Hematopoietic multipotent progenitor cell treated with erythropoietin and hydrocortisone succinate and interleukin-3 and kit ligand, for 4 days (in vitro differentiated cells): Measurements from ENCODE around the gene SCG5.

Source experiments
- DNase-seq: peaks from one replicate; pipeline ENCODE4 v3.0.0-alpha.2; 2015

The SCG5 gene

DNA sequence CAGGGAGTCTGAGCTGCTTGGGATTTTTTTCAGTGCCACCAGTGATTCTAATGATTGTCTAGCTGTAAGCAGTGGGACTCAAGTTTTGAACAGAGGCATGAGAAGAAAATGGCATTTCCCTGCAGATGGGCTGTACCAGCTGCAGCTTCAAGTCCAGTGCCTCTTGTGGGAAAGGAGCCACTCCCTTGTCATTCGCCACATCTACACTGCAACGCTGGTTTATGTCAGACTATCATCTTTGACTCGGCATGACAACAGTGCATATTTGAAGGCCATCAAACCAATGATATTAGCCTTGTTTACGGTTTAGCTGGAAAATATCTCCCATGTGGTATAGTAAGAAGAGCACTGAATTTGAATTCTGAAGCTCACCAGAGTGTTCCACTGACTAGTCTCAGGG, 22.2 kb downstream of the SCG5 start:
- no peak for DNase-seq

DNA sequence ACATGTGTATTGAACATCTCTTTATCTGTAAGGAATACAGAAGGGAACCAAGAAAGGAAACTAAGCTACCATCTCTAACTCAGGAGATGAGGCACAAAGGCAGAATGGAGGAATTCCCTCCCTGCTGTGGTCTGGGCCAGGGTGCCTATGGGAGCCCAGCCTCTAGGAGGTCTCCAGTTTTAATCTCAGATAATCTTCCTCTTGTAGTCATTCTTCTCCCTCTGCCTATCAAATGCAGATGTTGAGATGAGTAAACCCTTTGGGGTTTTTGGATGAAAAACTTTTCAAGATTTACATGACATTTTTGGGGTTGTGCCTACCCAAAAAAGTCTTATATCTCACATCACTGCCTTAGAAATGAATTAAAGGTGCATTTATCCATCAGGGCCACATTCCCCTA, 23.3 kb downstream of the SCG5 start:
- no peak for DNase-seq

DNA sequence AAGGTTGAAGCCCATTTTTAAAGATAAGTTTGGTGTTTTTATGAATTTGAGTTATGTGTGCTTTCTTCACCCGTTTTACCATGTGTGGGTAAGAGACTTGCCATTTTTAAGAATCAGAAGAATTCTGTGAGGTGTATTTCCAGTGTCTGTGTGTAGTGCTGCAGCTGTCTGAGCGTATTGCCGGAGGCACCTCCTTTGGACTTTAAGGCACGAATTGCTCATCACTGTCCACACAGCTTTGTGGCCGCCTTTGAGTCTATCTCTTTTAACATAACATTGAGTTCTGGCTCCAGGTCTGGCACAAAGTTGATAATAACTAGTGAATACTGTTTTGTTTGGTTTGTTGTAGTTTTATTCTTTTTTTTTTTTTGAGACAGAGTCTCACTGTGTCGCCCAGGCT, 25.8 kb downstream of the SCG5 start:
- DNase-seq = no peak

- DNase-seq = no peak
Observed at GRCh38 chr15:32668942-32669341, 27.4 kb downstream of the SCG5 start.

- DNase-seq = peak; percentile 18
Observed at GRCh38 chr15:32669896-32670611, 28.5 kb downstream of the SCG5 start.

DNA sequence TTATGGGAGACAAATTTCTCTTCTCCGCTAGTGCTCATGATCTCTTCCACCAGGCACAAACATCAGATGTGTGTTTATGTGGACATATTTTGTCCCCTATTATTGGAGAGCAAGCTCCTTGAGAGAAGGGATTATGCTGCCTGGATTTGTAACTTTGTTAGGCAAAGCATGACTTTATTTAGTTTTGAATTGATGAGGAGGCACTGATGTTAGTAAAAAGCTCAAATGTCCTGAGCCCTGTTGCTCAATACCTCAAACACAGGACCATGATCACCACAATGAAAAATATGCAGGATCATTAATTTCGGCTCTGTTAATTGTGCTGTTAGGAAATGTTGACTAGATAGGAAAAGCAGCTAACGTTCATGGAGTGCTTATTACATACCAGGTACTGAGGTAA, 29.1 kb downstream of the SCG5 start:
- no peak for DNase-seq

DNA sequence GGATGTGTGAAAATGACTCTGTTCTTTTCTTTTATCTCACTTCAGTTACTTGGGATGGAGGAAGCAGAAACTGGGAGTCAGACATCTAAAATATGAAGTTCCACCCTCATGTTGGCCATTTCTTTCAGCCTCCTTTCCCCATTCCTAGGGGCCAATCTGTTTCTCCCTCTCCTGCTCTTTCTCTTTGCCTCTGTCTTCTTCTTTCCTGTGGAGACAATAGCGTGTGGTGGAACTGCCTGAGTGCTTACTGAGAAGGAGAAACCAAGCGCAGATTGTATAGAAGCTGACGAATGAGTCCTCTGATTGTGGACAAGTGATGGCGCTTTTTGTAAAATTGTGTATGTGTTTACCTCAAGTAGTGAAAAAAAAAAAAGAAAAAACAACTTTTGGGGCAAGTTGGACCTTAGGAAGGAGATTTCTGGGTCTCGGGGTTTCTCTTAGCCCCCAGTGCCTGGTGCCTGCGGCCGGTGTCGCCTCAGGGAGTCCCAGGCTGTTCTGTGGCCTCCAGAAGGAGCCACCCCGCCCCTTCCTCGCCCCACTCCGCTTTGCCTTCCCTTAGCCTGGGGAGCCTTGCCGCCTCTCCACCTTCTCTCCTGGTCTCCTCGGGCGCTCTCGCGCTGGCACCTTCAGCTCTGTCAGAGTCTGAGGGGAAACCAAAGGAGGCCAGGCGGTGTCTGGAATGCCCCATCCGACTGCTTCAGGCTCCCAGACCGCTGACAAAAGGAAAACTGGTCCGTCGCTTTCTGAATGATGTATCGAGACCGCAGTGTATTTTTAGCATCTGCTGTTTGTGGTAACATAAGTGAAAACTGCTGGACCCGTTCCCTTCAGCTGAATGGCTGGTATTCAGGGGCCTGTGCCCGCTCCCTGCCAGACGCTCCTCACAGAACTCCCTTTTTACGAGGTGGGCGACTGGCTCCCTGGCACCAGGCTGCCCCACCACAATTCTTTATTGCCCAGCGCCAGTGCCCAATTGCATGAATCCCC, 30.1 kb downstream of the SCG5 start:
- no peak for DNase-seq

GRCh38 chr15:32674681-32675080, 33.2 kb downstream of the SCG5 start:
- no peak for DNase-seq

GRCh38 chr15:32675466-32675865, 34.0 kb downstream of the SCG5 start:
- DNase-seq = no peak

- no peak for DNase-seq
Observed at GRCh38 chr15:32676169-32676568, 34.7 kb downstream of the SCG5 start.

DNA sequence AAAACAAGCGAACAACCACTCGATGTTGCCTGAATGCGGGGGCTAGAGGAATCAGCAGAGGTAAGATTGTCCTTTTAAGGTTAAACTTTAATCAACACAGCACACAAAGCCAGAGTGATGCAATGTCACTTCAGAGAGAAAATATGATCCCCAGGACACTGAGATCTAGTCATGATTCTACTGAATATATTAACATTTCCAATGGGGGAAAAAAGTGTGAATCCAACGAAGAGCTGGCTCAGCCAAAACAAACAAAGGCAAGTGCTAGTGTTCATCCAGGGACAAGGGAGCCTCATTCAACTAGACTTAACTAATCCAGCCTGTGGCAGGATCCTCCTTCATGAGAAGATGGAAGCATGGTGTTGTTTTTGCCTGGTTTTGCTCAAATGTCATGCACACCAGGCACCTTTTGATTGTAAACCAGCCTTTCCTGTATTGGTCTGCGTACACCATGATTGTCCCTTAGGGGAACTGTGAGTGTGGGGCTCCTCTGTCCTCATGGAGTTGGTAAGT, 35.8 kb downstream of the SCG5 start:
- no peak for DNase-seq

GRCh38 chr15:32679298-32679690, 37.8 kb downstream of the SCG5 start:
- no peak for DNase-seq

- no peak for DNase-seq
Observed at GRCh38 chr15:32682569-32682968, 41.1 kb downstream of the SCG5 start.

- DNase-seq = no peak
Observed at GRCh38 chr15:32682977-32683630, 41.6 kb downstream of the SCG5 start.

DNA sequence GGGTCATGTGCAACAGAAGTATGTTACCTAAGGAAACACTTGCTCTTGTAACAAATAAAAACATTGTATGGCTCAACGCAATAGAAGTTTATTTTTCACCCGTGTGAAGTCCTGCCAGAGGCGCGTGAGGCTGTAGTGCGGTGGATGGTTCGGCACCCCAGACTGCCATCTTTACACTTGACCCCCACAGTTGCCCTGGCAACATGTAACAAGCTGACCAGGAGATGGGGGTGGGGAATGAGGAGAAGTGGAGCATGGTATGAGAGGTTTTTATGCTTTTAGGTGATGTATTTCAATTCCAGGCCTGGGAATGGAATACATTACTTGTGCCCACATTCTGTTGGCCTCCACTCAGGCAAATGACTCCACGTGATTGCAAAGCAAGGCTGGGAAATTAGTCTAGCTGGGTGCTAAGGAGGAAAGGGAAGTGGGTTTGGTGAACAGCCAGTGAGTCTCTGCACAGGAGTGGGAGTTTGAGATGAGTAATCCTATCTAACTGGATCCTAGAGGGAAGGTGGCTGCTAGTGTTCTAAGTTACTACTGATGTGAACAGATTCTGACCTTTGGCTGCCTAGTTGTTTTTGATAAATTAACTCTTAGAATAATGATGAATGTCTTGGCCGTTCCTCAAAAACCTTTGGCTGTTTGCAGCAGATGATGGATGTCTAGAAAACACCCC, 42.5 kb downstream of the SCG5 start:
- peak; percentile 46 for DNase-seq

DNA sequence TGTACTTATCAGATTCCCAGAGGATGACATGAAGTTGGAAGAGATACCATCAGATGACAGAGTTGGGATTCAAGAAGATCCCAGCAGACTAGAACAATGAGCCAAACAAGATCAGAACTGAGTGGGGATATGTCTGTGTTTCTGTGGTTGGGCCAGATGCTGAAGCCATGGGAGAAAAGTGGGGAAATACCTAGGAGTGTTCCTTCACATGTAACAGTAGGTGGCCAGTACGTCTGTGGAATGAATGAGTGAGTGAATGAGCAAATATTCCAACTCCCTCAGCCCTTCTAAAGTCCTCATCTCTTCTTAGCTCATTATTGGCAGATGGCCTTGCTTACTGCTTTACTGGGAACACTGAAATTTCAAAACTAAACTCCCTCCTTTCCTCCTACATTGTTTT, 44.1 kb downstream of the SCG5 start:
- no peak for DNase-seq

GRCh38 chr15:32687556-32687955, 46.0 kb downstream of the SCG5 start:
- no peak for DNase-seq

GRCh38 chr15:32688151-32688639, 46.7 kb downstream of the SCG5 start:
- no peak for DNase-seq

- DNase-seq = no peak
Observed at GRCh38 chr15:32690941-32691688, 49.6 kb downstream of the SCG5 start.

DNA sequence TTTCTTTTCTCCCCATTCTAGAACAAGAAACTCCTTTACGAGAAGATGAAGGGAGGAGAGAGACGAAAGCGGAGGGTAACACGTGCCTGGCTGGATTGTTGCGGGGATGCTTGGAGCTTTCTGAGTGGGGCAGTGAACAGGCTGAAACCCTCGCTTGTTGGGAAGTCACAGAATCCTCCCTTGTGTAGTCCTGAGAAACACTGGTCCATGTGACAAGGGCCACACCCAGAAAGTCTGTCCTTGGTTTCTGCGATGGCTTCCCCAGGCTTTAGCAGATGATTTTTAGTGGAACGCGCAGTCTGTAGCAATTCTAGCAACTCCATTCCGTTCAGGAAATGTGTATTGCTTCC, 50.2 kb downstream of the SCG5 start:
- no peak for DNase-seq

DNA sequence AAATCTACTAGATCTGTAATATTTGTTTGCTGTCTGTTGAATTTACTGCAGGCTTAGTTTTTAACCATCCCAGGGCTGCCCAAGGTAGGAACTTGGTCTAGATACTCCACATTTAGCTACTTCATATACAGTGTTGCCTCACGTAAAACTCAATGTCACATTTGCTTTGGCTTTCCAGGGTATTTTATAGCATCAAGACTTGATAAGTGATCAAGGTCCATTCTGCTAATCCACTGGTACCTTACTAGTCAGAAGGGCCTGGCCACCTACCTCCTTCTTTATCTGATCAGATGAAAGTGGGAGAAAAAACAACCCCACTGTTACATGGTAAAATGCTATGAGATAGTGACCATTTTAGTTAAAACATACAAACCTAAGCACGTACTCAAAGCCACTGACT, 50.8 kb downstream of the SCG5 start:
- no peak for DNase-seq
